HG02623 (cell line): ENCODE data around the gene TMEM175.

ENCODE experiments used
- ATAC-seq: cut with Tn5 transposase; IDR thresholded peaks from one replicate; pipeline ENCODE4 v1.9.1; 2021; ENCODE audit warnings: moderate library complexity; ENCODE audit not compliant: unreplicated experiment

The TMEM175 gene

DNA sequence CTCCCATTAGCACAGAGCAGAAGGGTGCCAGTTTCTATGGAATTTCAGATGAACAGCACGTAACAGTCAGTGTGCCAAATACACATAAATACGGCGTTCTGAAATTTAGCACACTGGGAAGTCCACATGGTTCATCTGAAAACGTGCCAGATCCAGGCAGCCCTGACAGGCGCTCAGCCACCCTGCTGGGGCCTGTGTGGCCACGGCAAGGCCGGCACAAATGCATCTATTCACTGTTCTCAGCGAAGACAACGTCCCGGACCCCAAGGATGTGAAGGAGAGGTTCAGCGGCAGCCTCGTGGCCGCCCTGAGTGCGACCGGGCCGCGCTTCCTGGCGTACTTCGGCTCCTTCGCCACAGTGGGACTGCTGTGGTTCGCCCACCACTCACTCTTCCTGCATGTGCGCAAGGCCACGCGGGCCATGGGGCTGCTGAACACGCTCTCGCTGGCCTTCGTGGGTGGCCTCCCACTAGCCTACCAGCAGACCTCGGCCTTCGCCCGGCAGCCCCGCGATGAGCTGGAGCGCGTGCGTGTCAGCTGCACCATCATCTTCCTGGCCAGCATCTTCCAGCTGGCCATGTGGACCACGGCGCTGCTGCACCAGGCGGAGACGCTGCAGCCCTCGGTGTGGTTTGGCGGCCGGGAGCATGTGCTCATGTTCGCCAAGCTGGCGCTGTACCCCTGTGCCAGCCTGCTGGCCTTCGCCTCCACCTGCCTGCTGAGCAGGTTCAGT, 25.5 kb downstream of the TMEM175 start:
- no peak for ATAC-seq

DNA sequence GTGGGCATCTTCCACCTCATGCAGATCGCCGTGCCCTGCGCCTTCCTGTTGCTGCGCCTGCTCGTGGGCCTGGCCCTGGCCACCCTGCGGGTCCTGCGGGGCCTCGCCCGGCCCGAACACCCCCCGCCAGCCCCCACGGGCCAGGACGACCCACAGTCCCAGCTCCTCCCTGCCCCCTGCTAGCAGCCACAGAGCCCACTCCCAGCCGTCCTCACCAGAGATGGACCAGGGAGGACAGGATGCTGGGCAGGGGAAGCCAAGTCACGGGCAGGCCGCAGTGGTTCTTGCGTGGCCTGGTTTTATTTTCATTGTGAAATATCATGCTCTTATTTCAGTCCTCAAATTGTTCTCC, 26.0 kb downstream of the TMEM175 start:
- ATAC-seq, result no peak

DNA sequence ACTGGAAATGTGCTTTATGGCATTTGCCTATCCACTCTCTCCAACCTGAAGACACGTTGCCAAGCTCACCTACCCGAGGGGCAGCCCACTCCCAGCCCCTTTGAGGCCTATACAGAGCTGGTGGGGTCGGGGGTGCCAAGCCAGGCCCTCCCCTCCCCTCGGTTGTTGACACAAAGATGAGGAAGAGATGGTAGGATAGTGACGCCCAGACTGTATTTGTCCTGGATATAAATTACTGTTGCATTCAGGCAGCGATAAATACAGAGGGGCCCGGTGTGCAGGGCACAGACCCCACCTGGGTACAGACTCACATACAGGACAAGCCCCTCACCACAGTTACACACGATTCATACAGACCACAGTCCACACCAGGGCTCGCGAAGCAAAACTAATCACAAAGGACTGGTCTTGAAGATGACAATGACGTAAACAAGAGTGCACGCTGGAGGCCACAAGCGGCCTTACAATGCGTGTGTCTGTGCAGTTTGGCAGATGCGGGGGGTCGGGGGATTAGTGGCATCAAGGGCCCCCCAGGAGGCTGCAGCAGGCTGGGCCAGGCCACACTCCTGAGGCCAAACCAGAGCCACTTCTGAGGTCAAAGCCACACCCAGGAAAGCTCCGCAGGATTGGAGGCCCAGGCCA, 26.6 kb downstream of the TMEM175 start:
- no peak for ATAC-seq

DNA sequence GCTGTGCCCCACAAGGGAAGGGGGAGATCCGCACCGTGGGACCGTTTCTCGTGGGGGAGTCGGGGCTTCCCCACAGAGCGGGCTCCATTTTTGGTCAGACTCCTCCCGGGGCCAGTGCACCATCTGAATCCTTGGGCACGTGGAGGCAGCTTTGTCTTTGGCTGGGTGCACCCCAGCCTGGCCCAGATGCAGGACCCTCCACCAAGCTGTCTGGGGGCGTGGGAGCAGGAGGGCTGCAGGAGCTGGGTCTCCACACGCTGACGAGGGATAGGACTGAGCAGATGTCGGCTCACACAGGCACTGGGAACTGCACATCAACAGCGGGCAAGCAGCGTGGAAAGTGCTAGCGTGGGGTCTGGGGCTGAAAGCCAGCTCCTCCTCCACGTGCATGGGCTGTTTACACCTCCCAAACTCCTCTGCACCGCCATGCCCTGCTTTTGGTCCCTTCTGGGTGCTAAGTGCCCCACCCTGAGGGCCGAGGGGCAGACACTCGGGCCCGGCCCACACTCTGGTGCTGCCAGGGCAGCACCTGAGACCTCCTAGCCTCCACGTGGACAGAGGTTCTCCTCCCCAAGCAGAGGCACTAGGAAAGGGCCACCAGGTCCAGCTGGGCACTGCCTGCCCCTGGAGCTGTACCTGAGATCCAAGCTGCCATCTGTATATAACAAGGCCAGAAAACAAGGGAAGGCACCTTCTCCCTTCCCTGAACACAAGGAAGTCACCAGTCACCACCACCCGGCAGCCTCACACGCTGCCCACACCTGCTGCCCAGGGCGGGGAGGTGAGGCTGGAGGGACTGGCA, 27.3 kb downstream of the TMEM175 start:
- ATAC-seq, result no peak

DNA sequence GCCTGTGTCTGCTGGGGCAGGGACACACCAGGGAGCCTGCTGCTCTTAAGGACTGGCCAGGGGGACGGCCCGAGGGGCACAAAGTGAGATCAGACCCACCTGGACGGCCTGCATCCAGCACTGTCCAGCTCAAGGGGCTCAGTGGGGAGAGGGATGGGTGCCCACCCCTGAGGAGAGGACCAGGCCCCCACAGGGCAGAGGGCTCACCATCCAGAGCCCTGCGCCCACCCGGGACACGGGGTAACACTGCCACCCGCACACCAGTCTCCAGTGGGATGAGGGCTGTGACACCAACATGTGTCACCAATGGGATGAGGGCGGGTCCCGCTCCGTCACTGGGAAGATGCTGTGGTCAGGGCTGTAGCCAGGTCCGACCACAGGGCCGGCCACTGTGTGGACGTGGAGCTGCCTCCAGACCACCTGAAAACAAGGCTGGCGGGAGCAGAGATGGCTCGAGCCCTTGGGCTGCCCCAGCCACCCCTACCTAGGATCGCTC, 27.9 kb downstream of the TMEM175 start:
- no peak for ATAC-seq

DNA sequence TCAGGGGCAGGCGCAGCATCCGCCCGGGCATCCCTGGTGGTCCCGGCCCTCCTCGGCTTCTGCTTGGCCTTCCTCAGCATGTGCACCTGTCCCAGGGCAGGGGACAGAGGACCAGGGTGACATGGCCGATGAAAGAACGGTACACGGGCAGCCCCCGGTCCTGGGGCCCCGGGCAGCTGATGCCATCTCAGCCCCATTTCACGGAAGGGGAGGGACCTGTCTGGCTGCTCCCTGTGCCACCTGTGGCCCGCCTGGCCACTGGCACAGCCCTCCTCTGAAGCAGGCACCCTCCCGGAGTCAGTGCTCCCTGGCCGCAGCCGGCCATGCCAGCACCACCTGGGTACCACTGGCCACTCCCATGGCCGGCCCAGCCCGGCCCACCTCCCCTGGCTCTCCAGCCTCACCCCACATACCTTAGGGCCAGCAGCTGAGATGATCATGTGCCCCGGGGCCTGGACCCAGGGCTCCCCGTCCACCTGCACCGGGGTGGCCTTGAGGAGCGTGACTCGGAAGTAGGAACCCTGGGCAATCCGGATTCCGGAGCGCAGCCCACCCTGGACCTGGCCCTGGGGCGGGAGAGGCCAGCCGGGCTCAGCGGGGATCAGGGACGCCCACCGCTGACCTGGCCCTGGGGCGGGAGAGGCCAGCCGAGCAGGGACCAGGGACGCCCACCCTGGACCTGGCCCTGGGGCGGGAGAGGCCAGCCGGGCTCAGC, 28.5 kb downstream of the TMEM175 start:
- ATAC-seq, result no peak

DNA sequence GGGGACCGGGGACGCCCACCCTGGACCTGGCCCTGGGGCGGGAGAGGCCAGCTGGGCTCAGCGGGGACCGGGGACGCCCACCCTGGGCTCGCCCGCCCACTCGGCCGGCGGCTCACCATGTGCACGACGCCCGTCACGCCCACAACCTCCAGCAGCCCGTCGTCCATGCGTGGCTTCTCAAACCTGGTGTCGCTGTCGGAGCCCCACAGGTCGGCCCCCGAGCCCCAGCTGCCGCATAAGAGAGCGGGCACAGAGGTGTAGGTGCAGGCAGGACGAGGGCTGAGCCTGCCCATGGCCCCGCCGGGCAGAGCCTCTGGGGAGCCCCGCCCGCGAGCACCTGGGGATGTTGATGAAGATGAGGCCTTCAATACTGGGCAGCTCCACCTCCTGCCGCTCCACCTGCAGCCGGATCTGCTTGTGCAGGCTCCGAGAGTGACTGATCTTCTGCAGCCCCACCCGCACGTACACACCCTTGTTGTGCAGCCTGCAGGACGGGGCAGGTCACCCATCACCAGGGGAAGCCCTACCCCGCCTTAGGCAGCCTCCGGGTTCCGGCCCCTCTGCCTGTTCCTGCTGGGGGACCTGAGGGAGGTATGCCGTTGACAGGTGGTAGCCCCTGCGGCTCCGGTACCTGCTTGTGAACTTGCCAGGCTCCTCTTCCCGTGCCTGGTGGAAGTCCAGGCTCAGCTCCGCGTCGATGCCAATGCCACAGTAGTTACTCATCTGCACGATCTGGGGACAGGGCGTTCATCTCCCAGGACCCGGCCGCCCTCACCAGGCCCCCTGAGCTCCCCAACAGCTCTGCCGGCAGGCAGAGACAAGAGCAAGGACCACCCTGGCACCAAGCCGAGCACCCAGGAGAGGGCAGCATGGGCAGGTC, 29.3 kb downstream of the TMEM175 start:
- ATAC-seq, result no peak

DNA sequence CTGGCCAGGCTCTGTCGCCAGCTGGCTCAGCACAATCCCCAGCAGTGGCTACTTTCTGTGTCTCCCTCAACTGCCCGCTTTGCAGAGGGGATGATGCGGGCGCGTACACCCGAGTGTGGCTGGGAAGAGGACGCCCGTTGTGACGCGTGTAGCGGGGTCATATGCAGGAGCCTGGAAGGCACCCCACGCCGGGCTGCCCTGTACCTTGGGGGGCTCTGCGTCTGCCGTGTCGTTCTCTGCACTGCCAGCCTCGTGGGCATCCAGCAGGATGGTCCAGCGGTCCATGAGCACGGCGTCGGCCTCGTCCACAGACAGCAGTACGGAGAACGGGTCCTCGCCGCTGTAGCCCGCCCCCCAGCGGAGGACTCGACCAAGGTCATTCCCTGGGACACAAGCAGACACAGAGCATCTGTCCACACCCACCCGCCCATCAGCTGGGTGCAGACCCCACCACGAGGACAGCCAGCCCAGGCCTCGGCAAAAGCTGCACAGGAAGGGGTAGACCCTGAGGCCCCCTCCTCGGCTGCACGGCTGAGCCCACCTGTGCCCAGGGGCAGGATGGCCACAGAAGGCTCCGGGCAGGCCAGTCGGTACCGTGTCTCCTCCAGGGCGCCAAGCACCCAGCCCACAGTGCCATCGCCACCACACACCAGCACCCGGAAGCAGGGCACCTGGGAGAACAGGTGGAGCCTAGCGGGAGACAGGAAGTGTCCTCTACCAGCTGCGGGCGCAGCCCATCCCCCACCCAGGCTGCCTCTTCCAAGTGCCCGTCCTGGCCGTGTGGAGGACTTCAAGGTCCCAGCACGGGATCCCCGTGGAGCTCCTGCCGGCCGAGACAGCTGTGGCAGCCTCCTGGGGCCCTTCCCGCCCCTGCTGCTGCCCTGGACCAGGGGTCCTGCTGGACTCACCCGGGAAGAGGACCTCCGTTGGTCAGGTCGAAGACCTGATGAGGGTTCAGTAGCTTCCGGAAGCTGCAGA, 30.3 kb downstream of the TMEM175 start:
- no peak for ATAC-seq

DNA sequence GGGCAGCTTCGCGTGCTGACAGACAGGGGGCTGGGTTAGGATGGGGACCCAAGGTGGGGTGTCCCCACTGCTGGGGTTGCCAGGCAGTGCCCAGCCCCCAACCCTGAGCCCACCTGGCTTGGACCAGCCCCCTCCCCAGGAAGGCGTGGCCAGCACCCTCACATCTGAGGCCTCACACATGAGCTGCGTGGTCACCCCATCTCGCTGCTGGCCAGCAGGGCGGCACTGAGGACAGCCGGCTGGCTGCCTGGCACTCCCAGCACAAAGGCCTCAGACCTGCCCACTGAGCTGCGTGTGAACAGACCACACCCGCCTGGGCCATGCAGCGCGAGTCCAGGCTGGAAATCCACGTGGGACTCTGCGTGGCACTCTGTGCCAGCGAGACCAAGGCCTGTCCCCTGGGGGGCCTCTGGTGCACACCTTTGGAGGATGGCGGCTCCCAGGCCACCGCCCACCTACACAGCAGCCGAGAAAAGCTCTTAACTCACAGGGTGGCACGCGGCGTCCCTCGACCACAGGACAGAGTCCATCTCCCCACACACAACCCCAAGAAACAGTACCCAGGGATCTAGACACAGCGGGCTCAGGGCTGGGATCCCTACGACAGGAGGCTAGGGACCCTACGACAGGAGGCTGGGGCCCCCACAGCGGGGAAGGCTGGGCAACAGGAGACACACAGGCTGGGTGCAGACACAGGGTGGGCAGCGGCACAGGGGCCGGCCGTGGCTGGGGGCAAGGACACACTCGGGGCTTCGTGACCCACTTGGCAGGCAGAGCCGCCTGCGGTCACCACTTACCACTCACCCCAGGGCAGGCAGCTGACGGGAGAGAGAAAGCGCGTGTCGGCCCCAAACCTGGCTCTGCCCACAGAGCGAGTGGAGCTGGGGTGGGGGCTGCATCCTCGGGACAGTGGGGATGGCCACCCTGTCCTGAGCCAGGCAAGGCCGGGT, 31.3 kb downstream of the TMEM175 start:
- ATAC-seq, result no peak

DNA sequence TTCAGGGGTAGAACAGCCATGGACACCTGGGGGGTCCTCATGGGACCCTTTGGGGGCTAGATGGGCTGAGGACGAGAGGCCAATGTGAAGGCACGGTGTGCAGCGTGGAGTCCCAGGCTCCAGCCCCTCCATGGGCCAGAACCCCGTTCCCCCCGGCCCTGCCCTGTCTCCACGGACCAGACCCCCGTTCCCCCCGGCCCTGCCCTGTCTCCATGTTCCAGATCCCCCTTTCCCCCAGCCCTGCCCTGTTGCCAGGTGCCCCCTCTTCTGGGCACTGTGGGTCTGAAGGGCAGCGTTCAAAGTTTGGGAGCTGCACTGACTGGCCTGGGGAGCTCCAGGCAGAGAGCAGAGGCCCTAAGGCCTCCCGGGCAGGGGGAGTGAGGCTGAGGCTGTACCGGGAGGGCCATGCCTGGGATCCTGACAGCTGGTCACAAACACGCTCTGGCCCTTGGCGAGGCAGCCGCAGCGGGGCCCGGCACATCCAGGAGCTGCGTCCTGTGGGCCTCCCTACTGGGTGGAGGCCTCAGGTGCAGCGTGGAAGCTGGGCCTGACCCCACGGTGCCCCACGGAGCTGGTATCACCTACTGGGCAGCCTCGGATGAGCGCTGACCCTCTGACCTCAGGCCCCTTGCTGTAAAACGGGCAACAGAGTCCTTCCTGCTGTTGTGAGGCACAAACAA, 32.2 kb downstream of the TMEM175 start:
- ATAC-seq, result no peak

DNA sequence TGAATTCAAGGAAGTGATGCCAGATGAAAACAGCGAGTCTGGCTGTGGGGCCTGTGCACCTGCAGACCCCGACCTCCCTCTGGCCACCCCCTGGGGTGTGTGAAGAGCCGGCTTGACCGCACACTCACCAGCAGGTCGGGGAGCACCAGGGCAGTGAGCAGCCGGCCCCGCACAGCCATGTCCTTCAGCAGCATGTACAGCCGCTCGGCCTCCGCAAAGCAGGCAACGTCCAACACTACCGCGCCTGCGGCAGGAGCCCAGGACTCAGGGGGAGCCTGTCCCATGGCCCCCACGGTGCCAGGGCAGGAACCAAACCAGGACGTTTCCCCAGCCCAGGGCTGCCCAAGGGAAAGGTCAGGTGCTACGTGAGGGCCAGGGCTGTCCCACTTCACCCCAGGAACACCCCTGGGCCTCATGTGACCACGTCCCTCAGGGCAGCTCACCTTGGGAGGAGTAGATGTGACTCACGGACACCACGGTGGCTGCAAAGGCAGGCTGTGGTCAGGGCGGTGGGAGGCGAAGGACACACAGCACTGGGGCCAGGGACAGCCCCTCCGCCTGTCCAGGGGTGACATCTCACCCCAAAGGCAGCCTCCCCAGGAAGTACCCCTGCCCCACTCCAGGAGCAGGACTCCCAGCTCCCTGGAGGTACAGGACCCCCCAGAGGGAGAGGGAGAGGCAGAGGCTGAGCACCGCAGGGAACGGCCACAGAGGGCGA, 32.9 kb downstream of the TMEM175 start:
- ATAC-seq, result no peak

DNA sequence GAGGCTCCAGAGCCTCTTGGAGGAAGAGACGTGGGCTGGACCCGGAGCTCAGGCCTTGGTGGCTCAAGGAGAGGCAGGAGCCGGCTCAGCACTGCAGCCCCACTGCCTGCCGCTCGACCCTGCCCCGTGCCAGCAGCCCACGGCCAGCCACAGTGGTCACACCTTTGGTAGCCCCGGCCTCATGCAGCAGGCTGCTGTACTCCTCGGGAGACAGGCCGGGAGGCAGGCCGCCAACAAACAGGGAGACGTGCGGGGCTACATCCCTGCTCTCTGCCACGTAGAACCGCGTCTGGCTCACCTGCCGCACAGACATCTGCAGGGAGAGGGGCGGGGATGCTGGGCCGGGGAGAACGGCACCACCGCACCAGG, 33.5 kb downstream of the TMEM175 start:
- ATAC-seq, result no peak

DNA sequence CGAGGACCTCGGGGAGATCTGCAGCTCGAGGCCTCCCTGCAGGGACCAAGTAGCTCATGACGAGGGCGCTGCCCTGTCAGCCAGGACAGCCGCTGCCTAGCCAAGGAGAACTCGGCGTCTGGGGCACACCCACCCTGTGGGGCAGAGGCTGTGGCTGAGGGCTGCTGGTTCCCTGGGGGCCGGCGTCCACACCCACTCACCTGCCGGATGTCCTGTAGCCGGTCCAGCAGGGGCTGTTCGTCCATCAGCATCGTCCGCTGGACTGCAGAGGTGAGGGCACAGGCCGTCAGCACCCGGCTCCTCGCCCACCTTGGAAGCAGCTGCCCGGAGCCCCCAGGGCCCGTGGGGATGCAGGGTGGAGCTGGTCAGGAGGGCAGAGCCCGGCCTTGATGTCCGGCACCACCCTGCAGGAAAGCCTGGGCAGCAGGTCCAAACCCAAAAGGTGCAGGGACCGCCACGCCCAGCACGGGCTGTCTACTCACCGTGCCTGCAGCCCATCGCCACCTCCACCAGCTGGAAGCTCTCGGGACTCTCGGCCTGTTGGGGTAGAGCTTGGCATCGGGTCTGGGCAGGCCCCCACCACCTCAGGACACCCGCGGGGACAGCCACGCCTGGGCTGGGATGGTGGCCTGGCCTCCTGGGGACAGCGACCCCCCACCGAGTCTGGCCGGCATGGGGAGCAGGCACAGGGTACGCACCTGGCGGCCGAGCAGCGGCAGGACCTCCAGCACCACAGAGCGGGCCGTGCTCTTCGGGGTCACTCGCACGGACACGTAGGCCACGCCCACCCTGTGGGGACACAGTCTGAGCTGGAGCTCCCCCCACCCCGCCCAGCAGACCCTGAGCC, 34.2 kb downstream of the TMEM175 start:
- ATAC-seq, result no peak

DNA sequence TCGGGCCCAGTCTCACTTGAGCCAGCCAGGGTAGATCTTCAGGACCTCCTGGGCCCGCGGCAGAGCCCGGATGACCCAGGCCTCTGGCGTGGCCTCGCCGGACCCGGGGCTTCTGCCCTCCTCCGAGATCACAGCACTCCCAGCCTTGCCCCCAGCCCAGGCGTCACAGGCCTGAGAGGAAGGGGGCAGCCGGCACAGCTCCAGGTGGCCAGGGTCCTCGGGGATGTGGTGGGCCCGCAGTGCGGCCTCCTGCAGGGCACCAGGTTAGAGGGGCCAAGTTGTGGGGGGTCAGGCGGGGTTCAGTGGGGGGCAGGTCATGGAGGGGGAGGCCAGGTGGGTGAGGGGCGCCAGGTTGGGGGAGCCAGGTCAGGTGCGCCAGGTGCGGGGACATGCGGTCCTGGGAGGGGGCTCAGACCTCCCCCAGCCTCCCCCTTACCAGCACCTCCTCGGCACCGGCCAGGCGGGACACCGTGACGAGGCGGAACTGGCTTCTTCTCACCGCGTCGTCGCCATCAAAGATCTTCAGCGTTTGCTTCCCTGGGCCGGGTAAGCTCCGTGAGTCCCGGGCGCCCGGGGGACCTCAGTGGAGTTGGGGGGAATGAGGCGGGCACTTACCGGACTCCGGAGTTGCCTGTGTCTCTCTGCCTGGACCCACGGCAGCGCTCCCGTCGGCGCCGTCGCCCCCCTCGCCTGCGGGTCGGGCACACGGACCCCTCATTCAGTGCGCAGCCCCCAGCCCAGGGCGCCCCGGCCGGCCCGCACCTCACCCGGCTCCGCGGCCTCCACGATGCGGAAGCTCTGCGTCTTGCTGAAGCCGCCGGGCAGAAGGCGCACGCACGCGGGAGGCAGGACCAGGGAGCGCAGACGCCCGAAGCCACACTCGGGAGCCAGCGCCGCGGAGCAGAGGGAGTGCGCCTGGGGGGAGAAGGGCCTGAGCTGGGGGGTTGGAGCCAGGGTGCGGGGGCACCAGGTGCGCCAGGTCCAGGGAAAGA, 35.1 kb downstream of the TMEM175 start:
- no peak for ATAC-seq

DNA sequence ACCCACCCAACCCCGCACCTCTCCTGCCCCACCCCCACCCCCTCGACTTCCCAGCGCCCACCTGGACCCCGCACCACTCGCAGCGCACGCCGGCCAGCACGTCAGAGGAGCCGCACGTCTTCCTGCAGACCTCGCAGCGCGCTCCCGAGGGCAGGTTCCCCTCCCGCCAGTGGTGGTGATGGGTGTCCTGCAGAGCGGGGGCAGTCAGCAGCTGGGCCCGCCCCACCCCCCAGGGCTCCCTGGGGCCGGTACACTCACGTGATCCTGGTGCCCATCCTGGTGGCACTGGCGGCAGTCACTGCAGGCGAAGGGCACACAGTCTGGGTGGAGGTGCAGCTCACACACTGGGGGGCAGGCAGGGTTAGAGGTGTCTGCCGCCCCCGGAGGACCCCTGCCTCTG, 36.0 kb downstream of the TMEM175 start:
- no peak for ATAC-seq
